HCEC 1CT (cell line): ENCODE data around the gene LMAN2L.
"Not testable (repeated sequence)": the region's sequence is repeated elsewhere in the genome, so short reads cannot be mapped to it uniquely, and the experiment has no call there.

Experiments used
- DNase-seq: peaks from one replicate; pipeline ENCODE4 v3.0.0-alpha.2; 2017

The LMAN2L gene

DNA sequence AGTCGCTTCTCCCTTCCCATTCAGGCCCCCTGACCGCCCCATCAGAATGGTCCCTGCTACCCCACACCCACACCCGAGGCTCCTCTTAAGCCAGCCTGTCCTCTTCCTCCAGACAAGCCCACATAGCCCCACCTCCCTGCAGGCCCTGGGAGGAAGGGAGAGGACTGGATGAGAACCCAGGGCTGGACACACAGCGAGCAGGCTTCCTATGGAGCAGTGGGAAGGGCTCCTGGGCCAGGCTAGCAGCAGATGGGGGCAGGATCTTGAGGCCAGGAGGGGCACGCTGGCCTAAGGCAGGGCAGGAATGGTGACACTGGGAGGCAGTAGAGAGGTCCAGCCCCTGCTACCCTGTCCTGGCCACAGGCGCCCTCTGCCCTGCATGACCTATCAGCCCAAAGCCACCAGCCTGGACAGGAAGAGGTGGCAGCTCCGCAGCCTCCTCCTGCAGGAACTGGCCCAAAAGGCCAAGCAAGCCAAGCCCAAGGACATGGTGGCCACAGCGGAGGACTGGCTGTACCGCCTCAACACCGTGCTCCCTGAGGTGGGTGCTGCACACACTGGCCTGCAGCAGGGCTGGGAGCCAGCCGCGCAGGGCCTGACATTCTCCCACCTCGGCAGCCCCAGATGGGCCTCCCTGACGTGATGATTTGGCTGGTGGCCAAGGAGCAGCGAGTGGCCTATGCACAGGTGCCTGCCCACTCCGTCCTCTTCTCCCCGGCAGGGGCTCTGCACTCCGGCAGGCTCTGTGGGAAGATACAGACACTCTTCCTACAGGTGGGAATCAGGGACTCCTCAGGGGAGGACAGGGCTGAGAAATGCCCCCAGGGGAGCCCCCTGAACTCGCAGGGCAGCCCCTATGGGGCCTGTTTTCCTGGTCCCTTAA lies 54.0 kb downstream of the LMAN2L start:
- no peak for DNase-seq

DNA sequence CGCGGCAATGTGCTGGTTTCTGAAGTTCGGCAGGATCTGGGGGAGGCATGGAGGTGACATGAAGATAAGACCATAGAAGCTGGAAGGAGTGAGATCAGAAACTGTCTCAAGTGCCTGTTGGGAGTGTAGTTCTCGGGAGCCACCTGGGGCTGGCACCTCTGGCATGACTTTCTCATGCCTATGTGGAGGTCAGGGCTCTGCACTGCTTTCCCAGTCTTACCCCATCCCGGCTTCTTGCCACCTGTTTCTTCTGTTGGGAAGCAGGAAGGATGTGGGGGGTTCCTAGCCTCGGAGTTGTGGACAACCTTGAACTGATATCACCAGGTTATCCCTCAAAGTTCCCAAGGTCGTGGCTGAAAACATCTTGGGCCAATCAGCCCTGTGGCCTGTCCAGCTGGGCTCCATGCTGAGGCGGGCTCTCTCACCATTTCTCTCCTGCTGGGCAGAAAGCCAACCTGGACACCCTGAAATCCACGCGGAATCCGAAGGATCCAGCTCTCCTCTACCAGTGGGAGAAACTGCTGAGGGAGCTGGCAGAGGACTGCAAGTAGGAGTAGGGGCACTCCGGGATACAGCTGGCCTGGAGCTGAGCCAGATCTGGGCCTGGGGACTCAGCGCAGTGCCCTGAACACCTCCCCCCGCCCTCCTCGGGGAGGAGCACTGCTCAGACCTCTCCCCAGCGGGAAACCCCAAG lies 54.8 kb downstream of the LMAN2L start:
- no peak for DNase-seq

DNA sequence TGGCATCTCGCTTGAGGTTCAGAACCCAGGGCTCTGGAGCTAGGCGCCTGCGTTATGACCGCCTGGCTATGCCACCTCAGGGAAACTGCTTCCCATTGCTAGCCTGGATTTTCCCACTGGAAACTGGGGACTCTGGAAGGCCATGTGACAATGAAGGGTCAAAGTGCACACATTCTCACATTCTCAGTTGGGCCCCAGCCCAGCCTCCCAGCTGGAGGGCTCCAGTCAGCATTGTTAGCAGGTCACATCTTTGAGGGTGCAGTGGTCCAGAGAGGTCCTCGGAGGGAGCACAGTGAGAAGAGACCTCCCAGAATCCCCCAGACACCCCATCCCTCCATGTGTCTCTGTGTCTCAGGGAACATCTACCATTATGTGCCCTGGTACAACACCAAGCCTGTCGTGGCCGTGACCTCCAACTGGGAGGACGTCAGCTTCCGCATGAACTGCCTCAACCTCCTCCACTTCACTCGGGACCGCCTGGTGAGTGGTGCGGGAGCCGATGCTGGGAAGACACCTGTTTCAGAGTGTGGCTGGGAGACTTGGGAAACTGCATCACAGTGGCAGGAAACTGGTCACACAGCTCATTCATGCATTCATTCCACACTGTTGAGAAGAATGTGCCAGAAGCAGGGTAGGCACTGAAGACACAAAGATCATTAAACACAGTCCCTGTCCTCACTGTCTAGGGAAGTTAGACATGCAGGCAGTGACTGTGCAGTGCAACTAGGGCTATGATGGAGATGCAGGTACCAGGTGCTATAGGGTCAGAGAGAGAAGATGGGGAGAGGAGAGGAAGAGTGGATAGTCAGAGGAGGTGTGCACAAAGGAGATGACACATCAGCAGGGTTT lies 55.7 kb downstream of the LMAN2L start:
- no peak for DNase-seq

DNA sequence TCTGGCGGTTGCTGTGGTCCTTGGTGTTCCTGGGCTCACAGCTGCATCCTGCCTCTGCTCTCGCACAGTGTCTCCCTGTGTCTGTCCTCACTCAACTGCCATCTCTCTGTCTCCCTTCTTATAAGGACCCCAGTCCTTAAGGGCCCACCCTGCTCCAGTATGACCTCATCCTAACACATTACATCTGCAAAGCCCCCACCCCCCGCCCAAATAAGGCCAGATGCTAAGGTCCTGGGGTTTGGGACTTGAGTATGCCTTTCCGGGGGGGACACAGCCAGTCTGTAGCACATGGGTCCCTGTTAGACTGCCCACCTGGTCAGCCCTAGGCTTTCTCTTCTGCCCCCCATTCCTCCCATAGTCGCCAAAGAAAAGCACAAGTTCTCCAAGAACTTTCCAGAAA lies 56.6 kb downstream of the LMAN2L start:
- no peak for DNase-seq

DNA sequence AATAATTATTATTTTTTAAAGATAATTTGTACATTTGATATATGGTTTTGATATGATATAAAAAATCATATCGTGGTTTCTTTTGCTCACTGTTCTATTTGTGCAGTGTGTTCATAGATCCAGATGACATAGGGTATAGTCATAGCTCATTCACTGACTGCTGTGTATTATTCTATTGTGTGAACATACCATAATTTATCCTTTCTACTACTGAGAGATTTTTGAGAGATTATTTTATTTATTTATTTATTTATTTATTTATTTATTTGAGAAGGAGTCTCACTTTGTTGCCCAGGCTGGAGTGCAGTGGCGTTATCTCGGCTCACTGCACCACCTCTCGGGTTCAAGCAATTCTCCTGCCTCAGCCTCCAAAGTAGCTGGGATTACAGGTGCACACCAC lies 58.3 kb downstream of the LMAN2L start:
- DNase-seq: no peak

DNA sequence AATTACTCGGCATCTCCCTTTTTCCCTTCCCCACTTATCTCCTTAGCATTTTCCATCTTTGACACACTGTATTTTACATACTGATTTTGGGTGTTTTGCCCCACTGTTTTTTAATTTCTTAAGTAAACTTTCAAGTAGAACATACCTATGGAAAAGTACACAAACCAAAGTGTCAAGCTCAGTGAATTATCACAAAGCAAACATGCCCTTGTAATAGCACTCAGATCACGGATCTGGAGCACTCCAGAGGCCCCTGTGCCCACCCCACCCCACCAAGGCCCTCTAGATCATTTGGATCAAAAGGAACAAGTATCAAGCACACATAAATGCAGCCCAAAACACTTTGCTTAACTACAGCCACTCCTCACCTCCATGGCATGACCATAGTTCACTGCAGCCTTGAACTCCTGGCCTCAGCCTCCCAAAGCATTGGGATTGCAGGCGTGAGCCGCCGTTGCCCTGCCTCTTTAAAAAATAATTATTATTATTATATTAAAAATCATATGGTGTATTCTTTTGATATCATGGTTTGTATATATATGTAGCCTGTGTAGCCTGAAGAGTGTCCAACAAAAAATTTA lies 59.2 kb downstream of the LMAN2L start:
- no peak for DNase-seq

DNA sequence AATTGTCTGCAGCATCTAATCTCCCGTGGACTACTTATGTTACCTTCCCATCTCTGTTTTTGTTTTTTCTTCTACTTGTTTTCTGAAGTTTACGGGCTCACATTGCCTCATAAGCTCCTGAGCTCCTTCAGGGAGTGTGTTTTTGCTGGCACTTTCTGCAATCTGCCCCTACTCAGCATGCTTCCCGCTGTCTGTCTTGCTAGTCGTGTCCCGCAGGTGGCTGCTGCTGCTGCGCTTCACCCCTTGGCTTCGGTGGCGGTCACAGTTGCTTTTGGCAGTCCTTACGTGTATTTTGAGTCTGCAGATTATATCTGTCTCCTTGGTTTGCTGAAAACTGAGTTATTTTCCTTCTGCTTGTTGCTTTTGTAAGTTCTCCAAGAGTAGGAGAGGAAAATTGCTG lies 60.0 kb downstream of the LMAN2L start:
- no peak for DNase-seq

DNA sequence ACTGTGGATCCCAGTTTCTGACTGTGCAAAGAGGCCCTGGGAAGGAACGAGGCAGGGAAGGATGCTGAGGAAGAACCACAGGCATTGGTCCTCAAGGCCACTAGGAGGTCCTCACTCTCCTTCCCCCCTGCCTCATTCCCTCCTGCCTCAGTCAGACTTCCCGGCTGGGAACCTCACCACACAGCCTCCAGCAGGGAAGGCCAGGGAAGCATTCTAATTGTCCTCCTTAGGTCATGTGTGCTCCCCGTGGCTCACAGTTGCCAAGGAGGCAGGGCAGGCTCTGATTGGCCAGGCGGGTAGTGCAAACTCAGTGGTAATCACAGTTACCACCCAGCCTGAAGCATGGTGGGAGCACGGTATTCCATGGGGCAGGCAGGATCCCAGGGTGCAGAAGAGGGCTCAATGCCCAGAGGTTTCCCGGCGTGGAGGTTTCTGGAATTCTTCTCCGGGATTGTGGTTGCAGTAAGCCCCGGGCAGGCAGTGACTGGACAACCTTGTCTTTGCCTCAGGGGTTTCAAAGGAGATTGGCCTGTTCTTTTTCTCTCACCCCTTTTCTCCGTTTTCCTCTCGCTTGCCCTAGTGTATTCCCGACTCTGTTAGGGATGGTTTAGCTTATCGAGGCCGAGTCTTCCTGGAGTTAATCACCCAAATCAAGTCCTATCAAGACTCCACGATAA lies 70.2 kb downstream of the LMAN2L start:
- DNase-seq: no peak

DNA sequence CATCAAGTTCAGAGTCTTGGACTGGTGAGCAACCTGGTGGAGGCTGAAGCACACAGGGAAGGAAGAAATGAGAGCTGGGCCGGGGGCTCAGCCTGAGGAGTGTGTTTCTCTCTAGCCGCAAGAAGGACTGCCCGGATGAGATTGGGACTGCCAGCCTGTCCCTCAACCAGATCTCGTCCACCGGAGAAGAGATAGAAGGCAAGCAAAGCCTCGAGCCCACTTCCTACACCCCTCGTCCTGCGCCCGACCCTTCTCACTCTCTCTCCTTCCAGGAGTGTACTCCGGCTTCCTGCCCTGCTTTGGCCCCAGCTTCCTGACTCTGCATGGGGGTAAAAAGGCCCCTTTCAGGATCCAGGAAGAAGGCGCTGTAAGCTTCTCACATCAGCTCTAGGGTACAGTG lies 71.1 kb downstream of the LMAN2L start:
- DNase-seq: no peak

DNA sequence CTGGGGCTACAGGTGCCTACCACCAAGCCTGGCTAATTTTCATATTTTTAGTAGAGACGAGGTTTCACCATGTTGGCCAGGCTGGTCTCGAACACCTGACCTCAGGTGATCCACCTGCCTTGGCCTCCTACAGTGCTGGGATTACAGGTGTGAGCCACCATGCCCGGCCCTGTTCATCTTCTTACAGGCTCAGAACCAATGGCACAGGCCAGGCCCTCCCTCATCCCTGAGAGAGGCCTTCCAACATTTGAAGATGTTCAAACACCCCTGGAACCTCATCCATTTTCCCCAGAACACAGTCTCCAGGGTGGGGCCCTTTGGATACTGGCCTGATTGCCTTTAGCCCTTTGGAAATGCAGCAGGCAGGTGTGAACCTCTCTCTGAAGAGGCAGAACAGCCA lies 74.1 kb downstream of the LMAN2L start:
- not testable (repeated sequence) for DNase-seq

DNA sequence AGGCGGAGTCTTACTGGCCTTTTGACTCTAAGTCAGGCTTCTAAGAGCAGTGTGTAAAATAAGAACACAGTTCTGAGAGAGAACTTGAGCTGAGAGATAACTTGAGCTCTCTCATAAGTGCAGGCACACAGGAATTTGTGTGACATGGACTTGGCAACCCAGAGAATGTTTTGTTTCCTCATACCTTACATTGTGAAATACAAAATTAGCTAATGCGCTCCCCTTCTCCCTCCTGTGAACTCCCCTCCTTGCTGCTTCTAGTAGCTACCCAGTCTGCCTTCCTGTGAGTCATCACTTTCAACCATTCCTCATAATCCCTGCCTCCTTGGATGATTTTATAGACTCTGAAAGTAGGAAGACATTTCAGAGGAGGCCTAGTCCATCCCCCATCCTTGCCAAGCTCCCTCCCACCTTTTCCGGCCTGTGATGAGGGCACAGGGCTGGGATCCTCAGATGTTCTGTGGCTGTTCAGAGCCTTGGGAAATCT lies 74.7 kb downstream of the LMAN2L start:
- peak; percentile 99 for DNase-seq

DNA sequence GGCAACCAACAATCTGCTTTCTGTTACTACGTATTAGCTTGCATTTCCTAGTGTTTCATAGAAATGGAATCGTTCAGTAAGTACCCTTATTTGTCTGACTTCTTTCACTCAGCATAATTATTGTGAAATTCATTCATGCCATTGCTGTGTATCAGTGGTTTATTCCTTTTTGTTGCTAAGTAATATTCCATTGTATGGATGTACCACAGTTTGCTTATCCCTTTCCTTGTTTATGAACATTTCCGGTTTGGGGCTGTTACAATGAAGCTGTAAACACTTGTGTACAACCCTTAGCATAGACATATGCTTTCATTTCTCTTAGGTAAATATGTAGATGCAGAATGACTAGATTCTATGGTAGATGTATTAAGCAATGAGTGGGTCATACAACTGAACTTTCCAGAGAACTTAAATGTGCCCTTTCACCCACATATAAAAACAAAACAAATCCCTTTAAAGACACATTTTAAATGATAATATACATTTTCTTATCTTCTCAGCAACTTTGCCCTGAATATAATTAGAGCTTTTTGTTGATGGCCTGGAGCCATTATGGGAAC lies 75.4 kb downstream of the LMAN2L start:
- DNase-seq: peak; percentile 21

DNA sequence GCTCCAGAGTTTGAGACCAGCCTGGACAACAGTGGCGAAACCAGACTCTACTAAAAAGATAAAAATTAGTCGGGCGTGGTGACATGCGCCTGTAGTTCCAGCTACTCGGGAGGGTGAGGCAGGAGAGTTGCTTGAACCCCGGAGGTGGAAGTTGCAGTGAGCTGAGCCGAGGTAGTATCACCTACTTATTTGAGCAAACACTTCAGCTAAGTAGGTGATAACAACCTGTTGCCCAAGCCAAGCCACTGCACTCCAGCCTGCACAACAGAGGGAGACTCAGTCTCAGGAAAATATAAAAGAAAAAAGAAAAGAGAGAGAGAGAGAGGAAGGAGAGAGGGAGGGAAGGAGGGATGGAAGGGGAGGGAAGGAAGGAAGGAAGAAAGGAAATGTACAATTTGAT lies 76.0 kb downstream of the LMAN2L start:
- DNase-seq: no peak

DNA sequence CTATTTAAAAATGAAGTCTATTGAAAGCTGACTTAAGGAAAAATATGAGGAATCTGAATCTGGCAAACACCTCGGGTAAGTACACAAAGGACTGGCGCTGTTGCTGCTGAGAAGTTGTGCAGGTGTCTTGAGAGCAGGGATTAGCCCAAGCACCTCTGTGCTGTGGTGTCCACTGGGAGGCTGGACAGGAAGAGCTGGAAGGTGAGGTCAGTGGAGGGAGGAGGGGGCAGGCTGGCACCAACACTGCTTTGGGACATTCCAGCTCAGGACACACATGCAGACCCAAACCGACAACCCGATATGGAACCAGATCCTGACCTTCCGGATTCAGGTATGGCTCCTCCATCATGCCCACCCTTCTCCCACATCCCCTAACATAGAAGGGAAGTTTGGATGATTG lies 76.7 kb downstream of the LMAN2L start:
- DNase-seq: no peak

DNA sequence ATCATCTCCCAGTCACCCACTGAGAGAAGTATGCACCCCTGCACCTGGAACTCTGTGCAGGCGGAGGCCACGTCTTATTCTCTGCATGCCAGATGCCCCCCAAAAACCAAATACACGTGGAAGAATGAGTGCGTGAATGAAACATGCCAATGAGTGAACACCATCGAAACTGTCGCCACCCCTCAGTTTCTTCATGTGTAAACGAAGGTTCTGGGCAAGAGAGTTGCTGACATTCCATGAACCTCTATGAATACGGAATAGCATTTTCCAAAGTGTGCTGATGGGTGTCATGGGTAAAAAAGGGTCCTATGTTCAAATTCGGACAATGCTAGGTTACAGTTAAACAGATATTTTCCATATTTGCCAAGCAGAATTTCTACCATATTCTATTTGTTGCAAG lies 77.5 kb downstream of the LMAN2L start:
- DNase-seq: no peak

DNA sequence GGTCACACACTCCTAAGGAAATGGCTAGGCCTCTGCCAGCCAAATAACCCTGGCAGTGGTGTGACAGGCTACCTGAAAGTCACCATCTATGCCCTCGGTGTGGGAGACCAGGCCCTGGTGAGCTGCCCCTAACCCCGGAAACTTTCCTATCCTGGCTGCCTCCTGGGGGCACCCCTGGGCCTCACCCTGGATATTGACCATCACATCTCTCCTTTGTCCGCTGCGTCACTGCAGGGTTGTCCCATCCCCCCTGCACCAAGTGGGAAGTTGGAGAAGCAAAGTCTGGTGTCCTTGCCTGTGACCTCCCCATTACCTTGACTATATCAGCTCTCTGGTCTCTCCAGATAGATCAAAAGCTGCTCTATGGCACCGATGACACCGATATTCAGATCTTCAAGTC lies 78.5 kb downstream of the LMAN2L start:
- DNase-seq: no peak

DNA sequence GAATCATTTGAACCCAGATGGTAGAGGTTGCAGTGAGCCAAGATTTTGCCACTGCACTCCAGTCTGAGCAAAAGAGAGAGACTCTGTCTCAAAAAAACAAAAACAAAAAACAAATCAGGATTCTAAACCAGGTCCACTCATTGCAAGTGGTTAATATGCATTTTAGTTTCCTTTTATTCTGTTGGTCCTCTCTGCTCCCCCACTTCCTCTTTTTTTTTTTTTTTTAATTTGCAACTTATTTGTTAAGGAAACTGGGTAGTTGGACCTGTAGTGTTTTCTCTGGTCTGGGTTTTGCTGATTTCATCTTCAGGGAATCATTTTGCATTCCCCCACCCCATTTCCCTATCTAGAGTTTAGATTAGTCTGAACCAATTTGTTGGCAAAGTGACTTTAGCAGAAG lies 83.3 kb downstream of the LMAN2L start:
- DNase-seq: no peak
